Keratinocyte (primary cell): ENCODE measurements around the gene DOCK7. TPM values are rescaled to one million over a fixed set of nuclear protein-coding genes. Genes with fewer than 3 reads are reported as not detected.
A peak's percentile ranks its signal among the peaks of the same experiment; 100 is the strongest.

Experiments used
- DNase-seq: peaks from one replicate; pipeline ENCODE4 v3.0.0-alpha.2; 2011; ENCODE audit warnings: low read depth, missing footprints, low spot score
- FAIRE-seq: peaks from 2 replicates; lab custom pipeline; 2011; peaks lifted over from hg19 to GRCh38; lab: Jason Lieb, UNC
- H2AFZ ChIP-seq: 2 replicates; pipeline ENCODE4 v1.6.0; 2012; ENCODE audit warnings: low read length, control low read depth, inconsistent platforms; ENCODE audit not compliant: control insufficient read depth
- H3K27ac ChIP-seq: 2 replicates; pipeline ENCODE4 v1.5.1; 2011; ENCODE audit warnings: low read length; ENCODE audit not compliant: control insufficient read depth, insufficient read depth
- H3K27me3 ChIP-seq: 3 replicates; pipeline ENCODE4 v1.6.0; 2011; ENCODE audit warnings: low read length; ENCODE audit not compliant: control insufficient read depth, insufficient read depth; ENCODE audit errors: extremely low read depth
- H3K36me3 ChIP-seq, 2 experiments: 2 replicates in 1 of 2; 3 replicates in 1 of 2; pipeline ENCODE4 v1.5.1; 2011; ENCODE audit warnings: low read length in 2 of 2, mild to moderate bottlenecking in 1 of 2; ENCODE audit not compliant: control insufficient read depth in 2 of 2, insufficient read depth in 2 of 2; ENCODE audit errors: extremely low read depth in 1 of 2
- H3K4me1 ChIP-seq: 3 replicates; pipeline ENCODE4 v1.5.1; 2011; ENCODE audit warnings: low read length; ENCODE audit not compliant: control insufficient read depth, insufficient read depth; ENCODE audit errors: extremely low read depth
- H3K4me2 ChIP-seq: 3 replicates; pipeline ENCODE4 v1.6.0; 2011; ENCODE audit warnings: low read depth, low read length; ENCODE audit not compliant: control insufficient read depth, insufficient read depth; ENCODE audit errors: extremely low read depth
- H3K4me3 ChIP-seq, 3 experiments: fragments of 200-600 bp in 1 of 3; sonication (generic) in 1 of 3; 2 replicates in 2 of 3; 3 replicates in 1 of 3; pipeline ENCODE4 v1.5.1; 2011 to 2016; ENCODE audit warnings: low read length in 3 of 3, mild to moderate bottlenecking in 3 of 3, control low read depth in 2 of 3, inconsistent platforms in 1 of 3, low read depth in 1 of 3, mixed read lengths in 1 of 3, mixed run types in 1 of 3, moderate library complexity in 1 of 3; ENCODE audit not compliant: control insufficient read depth in 2 of 3, insufficient read depth in 2 of 3; ENCODE audit errors: extremely low read depth in 1 of 3
- H3K79me2 ChIP-seq: 2 replicates; pipeline ENCODE4 v1.6.0; 2012; ENCODE audit warnings: low read length; ENCODE audit not compliant: control insufficient read depth, insufficient read depth
- H3K9ac ChIP-seq: 3 replicates; pipeline ENCODE4 v1.6.0; 2011; ENCODE audit warnings: low read length; ENCODE audit not compliant: control insufficient read depth, insufficient read depth; ENCODE audit errors: extremely low read depth
- H3K9me1 ChIP-seq: 3 replicates; pipeline ENCODE4 v1.6.0; 2011; ENCODE audit warnings: low read length; ENCODE audit not compliant: control insufficient read depth, insufficient read depth; ENCODE audit errors: extremely low read depth
- H3K9me3 ChIP-seq: 2 replicates; pipeline ENCODE4 v1.5.1; 2012; ENCODE audit warnings: low read depth, low read length; ENCODE audit not compliant: control insufficient read depth
- H4K20me1 ChIP-seq: 3 replicates; pipeline ENCODE4 v1.6.0; 2011; ENCODE audit warnings: low read length; ENCODE audit not compliant: control insufficient read depth, insufficient read depth; ENCODE audit errors: extremely low read depth
- EZH2 ChIP-seq: IDR thresholded peaks from one replicate; pipeline ENCODE4 v1.6.1; 2012; ENCODE audit warnings: inconsistent platforms, mild to moderate bottlenecking, low read length, moderate library complexity
- dilution Hi-C: fragments of 300-500 bp; cut with MboI; formaldehyde crosslinking; loops from one replicate; pipeline ENCODE4 v1.7.0; 2020; ENCODE audit warnings: low sequenced_read_pairs; ENCODE audit not compliant: extremely low pct_ligation_motif_present
- polyA plus RNA-seq, 5 experiments: library from polyadenylated mRNA; depleted of rRNA in 3 of 5; stranded (reverse) in 3 of 5; stranded (forward) in 1 of 5; unstranded in 1 of 5; fragments of >200 nt; gene quantifications; 1 replicate in 1 of 5; 2 replicates in 3 of 5; 3 replicates in 1 of 5; pipeline versions ENCODE4 v1.2.1 to v1.2.3, GENCODE V29; 2011 to 2012; ENCODE audit warnings: missing spikeins in 2 of 5, low read depth in 1 of 5, low replicate concordance in 1 of 5
- TF ChIP-seq, protein P1 (sequence below), 3 experiments: IDR thresholded peaks in 1 of 3; conservative IDR thresholded peaks in 1 of 3; optimal IDR thresholded peaks in 1 of 3; 2 replicates in 2 of 3; 3 replicates in 1 of 3; pipeline versions ENCODE3 to v1.5.1; 2011; ENCODE audit warnings: low read length in 3 of 3, mild to moderate bottlenecking in 3 of 3, moderate library complexity in 2 of 3, control low read depth in 1 of 3, inconsistent platforms in 1 of 3; ENCODE audit not compliant: insufficient read depth in 2 of 3; ENCODE audit errors: extremely low read depth in 1 of 3

The DOCK7 gene
- polyA plus RNA-seq, 1 donor (not counting 4 experiments of a cell fraction or from before 2014, with no cell fraction given): 66.9 TPM

DNA sequence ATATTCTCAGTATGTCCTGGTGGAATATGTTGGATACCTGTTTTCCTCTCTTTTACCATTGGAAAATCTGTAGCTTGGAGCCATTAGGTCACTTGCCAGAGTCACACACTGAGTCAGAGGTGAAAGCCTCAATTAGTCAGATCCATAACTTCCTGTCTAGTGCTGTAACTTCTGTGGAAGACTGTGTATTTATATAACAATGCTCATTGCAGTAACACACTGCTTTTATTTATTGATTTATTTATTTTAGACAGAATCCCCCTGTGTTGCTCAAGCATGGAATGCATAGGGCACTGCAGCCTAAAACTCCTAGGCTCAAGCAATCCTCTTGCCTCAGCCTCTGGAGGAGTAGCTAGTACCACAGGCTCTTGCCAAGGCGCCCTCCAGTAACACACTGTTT is 1.3 kb upstream of the DOCK7 start:
- Histone ChIP-seq H4K20me1 (no peaks in the 10 kb centered on the region), H3K9me1 (peaks cover 4% of the 10 kb centered on the region), H3K9ac (peak overlapping the region; percentile 14), H3K27me3 (no peaks in the 10 kb centered on the region), H3K4me2 (peak overlapping the region; percentile 79), H3K36me3 (no peaks in the 10 kb centered on the region), H3K4me1 (peaks cover 46% of the 10 kb centered on the region), H3K79me2 (peaks cover 26% of the 10 kb centered on the region), H3K9me3 (no peaks in the 10 kb centered on the region), H2AFZ (no peak overlapping the region), H3K27ac (peak overlapping the region; percentile 75), H3K4me3 (peak overlapping the region in 2 of 3 experiments; percentile 25 to 98)
- DNase-seq (no peak), FAIRE-seq (peak; percentile 59)
- TF ChIP-seq, protein P1, sequence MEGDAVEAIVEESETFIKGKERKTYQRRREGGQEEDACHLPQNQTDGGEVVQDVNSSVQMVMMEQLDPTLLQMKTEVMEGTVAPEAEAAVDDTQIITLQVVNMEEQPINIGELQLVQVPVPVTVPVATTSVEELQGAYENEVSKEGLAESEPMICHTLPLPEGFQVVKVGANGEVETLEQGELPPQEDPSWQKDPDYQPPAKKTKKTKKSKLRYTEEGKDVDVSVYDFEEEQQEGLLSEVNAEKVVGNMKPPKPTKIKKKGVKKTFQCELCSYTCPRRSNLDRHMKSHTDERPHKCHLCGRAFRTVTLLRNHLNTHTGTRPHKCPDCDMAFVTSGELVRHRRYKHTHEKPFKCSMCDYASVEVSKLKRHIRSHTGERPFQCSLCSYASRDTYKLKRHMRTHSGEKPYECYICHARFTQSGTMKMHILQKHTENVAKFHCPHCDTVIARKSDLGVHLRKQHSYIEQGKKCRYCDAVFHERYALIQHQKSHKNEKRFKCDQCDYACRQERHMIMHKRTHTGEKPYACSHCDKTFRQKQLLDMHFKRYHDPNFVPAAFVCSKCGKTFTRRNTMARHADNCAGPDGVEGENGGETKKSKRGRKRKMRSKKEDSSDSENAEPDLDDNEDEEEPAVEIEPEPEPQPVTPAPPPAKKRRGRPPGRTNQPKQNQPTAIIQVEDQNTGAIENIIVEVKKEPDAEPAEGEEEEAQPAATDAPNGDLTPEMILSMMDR (optimal IDR thresholded peaks at IDR 0.05 in 1 of 3, IDR thresholded peaks at IDR 0.05 in 1 of 3, conservative IDR thresholded peaks at IDR 0.05 in 1 of 3; ENCODE audit: extremely low read depth in 1 of 3, insufficient read depth in 2 of 3, low read length in 3 of 3): no peak
- no peak for TF ChIP-seq EZH2
- dilution Hi-C loops: no loop called here

DNA sequence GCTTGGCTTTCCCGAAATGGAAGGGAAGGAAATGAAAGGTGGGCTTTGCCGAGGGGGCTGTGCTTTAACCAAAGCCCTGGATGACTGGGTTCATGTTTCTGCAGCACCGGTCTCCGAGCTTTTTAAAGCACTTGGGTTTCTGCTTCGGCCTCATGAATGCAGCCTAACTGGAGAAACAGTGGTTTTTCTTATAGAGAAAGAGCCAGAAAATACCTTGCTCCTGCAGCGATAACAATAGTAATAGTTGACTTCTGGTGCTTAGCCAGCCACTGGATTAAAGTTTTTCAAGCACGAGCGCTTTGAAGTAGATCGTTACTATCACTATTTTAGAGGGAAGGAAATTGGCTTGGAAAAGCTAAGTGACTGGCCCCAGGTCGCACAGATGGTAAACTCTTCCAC is 500 bp upstream of the DOCK7 start:
- H3K9me3 ChIP-seq: no peaks in the 10 kb centered on the region
- H3K4me2 ChIP-seq: peak overlapping the region; percentile 88
- peak overlapping the region; percentile 90 for H2AFZ ChIP-seq
- peak overlapping the region; percentile 73 to 98 (median 84) for H3K4me3 ChIP-seq
- peaks cover 4% of the 10 kb centered on the region for H3K9me1 ChIP-seq
- dilution Hi-C loops: no loop called here
- TF ChIP-seq EZH2: no peak
- TF ChIP-seq, protein P1 (optimal IDR thresholded peaks at IDR 0.05 in 1 of 3, IDR thresholded peaks at IDR 0.05 in 1 of 3, conservative IDR thresholded peaks at IDR 0.05 in 1 of 3; ENCODE audit: extremely low read depth in 1 of 3, insufficient read depth in 2 of 3, low read length in 3 of 3): no peak
- no peaks in the 10 kb centered on the region for H4K20me1 ChIP-seq
- no peak for FAIRE-seq
- H3K9ac ChIP-seq: peak overlapping the region; percentile 83
- peaks cover 0 to 3% of the 10 kb centered on the region in 2 experiments for H3K36me3 ChIP-seq
- peak overlapping the region; percentile 77 for H3K27ac ChIP-seq
- H3K79me2 ChIP-seq: peaks cover 35% of the 10 kb centered on the region
- no peaks in the 10 kb centered on the region for H3K27me3 ChIP-seq
- peaks cover 46% of the 10 kb centered on the region for H3K4me1 ChIP-seq
- no peak for DNase-seq
